Limb (tissue), 2 donors: ENCODE results near the gene IL2RG.
A peak's percentile ranks its signal among the peaks of the same experiment; 100 is the strongest.

Experiments
- DNase-seq, 2 donors: peaks; one replicate each; pipeline ENCODE4 v3.0.0-alpha.2; 2016; ENCODE audit errors: extremely low spot score in 2 of 2

IL2RG gene

DNA sequence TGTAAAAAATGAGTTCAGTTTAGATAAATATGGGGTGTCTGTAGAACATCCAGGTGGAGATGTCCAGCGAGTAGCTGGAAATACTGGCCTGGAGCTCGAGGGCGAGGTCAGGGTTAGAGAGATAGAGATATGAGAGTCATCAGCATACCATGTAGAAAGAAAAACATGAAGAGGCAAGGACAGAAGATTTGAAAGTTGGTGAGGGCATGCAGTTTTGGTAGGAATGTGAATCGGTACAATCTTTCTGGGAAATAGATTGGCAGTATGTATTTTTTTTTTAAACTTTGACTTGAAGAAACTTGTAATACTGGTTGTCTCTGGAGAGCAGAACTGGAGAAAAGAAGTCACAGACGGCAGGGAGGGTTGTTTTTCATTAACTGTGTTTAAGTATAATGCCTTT is 40.8 kb downstream of the IL2RG start:
- no peak for DNase-seq

DNA sequence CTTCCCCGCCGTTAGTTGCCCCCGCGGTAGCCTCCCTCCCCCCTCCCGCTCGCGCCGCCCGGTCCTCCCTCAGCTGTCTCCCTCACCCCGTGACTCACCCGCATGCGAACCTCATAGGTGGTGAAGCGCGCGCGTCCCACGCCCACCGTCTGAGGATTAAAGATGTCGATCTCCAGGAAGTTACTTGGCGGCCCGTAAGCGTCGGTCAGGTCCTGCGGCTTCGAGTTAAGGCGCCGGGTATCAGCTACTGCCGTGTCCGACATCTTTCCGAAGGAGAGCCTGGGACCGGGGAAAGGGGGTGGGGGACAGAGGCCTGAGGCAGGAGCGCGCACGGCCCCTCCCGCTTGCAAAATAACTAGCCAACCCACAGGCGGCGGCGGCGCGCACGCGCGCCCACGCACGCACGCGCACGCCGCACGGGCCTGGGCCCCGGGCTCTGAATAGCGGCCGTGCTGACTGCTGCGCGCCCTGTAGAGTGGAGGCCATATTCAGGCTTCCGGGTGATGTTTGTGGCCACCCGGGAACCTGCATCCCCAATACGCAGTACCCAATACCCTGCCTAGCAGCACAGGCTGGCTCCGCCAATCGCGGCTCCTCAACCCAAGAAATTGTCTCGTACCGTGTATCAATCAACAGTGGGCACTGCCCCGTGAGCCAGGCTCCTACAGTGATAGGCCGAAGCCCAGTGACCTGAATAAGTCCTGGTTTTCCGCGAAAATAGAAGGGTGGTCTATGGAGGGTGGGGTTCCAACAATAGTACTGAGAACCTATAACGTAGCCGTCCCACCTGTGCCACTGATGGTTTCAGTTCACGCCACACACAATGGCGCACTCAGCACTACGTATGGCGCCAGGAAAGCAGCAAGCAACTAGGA is 43.1 kb downstream of the IL2RG start, which contains the start of gene SNX12:
Gene SNX12, minus strand, starts transcription at position 291 of the 875 bp plus-strand sequence. Its CDS starts 28 bp downstream, at position 263.
- peak; percentile 80 to 92 for DNase-seq

DNA sequence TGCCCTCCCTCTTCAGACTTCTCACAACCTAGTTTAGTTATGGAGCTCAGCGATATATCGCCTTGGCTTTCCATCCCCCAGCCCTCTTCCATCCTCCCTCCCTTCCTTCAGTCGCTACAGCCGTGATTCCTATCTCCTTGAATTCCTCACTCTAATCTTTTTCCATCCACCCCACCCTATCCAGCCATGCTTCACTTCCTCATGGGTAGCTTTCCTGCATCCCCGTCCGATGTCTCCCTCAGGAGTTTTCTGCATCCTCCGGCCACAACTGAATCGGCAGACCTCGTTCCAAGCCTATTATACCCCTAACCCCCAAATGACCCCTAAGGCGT is 43.7 kb downstream of the IL2RG start:
- DNase-seq, result no peak

DNA sequence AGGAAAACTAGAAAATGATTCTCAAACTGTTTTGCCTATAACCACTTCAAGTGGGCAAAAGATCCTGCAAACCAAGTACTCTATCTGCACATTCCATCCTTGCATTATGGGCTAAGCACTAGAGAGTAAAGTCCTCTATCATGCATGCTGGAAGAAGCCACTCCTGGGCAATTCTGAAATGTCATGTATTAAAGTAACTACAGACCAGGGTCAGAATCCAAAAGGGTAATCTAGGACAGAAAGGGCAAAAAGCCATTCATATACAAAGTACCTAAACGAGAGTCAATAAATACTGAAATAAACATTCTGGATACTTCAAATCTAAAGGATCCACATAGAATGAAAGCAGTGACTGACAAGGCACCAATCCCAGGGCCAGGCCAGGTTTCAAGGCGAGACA is 44.3 kb downstream of the IL2RG start:
- no peak for DNase-seq

DNA sequence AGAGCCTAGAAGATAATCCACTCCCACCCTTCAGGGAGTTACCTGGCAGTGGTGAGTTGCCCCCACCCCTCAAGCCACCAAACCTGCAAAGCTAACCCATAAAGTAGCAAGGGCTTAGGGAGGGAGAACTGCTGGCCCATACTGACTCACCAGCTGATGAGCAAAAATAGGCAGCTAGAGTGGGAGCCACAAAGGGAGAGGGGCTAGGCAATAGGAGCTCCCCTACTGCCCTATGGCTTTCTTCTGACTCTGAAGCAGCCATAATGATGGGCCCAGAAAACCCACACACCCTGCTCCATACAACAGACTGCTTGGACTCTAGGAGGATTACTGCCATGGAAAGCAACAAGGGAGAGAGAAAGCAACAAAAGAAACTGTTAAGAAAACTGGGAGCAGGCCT is 51.2 kb downstream of the IL2RG start:
- DNase-seq, result no peak

DNA sequence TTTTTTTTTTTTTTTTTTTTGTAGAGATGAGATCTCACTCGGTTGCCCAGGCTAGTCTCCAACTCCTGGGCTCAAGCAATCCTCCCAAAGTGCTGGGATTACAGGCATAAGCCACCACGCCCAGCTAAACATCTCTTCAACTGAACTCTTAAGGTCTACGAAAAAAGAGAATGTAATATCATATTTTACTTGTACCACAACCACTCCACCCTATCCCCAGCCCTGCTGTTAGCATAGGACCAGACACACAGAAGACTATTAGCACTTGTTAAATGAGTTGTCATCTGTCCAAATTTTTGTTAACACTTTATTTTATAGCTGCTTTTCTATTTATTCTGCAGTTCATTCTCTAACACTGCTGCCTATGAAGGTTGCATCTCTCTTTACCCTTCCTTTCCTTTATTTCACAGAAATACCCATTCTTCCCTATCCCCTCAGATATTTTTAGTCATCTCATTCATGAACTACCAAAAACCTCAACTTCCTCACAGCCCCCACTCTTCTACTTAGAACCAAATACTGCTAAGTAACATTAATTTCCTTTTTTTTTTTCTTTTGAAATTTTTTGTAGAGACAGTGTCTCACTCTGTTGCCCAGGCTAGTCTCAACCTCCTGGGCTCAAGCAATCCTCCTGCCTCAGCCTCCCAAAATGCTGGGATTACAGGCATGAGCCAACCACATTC is 53.4 kb downstream of the IL2RG start:
- no peak for DNase-seq
